Suprapubic skin (tissue), 4 donors: ENCODE results near the gene ZNF480. TPM values are rescaled to one million over a fixed set of nuclear protein-coding genes. Genes with fewer than 3 reads are reported as not detected.
A peak's percentile ranks its signal among the peaks of the same experiment; 100 is the strongest.

Experiments used
- DNase-seq, 2 donors: peaks; one replicate each; pipeline ENCODE4 v3.0.0-alpha.2; 2019; ENCODE audit warnings: low spot score in 2 of 2
- H3K27ac ChIP-seq: fragments of 200-600 bp; sonication (generic); one replicate; pipeline ENCODE4 v1.5.1; 2019
- H3K27me3 ChIP-seq: fragments of 200-600 bp; sonication (generic); one replicate; pipeline ENCODE4 v1.5.1; 2019
- H3K36me3 ChIP-seq: fragments of 200-600 bp; sonication (generic); one replicate; pipeline ENCODE4 v1.5.1; 2019
- H3K4me1 ChIP-seq: fragments of 200-600 bp; sonication (generic); one replicate; pipeline ENCODE4 v1.5.1; 2019
- H3K4me3 ChIP-seq: fragments of 200-600 bp; sonication (generic); one replicate; pipeline ENCODE4 v1.5.1; 2019; ENCODE audit warnings: mild to moderate bottlenecking
- H3K9me3 ChIP-seq: fragments of 200-600 bp; sonication (generic); one replicate; pipeline ENCODE4 v1.5.1; 2019
- EP300 ChIP-seq: sonication (generic); formaldehyde crosslinking; IDR thresholded peaks from one replicate; pipeline ENCODE4 v1.6.1; 2017; ENCODE audit warnings: antibody characterized with exemption
- POLR2A ChIP-seq, 2 donors: fragments of 450-650 bp; IDR thresholded peaks; one replicate each; pipeline ENCODE4 v1.6.1; 2017; ENCODE audit warnings: antibody characterized with exemption in 2 of 2, mild to moderate bottlenecking in 2 of 2, moderate library complexity in 2 of 2
- POLR2AphosphoS5 ChIP-seq, 3 donors: sonication (generic); formaldehyde crosslinking; IDR thresholded peaks; one replicate each; pipeline ENCODE4 v1.6.1; 2017; ENCODE audit warnings: antibody characterized with exemption in 3 of 3
- WGBS: methylation state at CpG from one replicate; pipeline ENCODE4 v1.1.5; 2018; 5-methylcytosine and 5-hydroxymethylcytosine counted together
- total RNA-seq, 4 donors: library from RNA; depleted of rRNA; stranded (reverse); fragments of >200 nt; gene quantifications; one replicate each; pipeline ENCODE4 v1.1.0, GENCODE V29; 2016
- TF ChIP-seq, protein P1 (sequence below), 2 donors: fragments of 200-600 bp in 1 of 2; fragments of 450-650 bp in 1 of 2; sonication (generic) in 1 of 2; IDR thresholded peaks; one replicate each; pipeline ENCODE4 v1.5.1; 2016 to 2019; ENCODE audit warnings: antibody characterized with exemption in 2 of 2, mild to moderate bottlenecking in 1 of 2, moderate library complexity in 1 of 2

Gene ZNF480
- total RNA-seq, 4 donors from 2014 or later = 4.3 to 11.4 (median 7.2) TPM

DNA sequence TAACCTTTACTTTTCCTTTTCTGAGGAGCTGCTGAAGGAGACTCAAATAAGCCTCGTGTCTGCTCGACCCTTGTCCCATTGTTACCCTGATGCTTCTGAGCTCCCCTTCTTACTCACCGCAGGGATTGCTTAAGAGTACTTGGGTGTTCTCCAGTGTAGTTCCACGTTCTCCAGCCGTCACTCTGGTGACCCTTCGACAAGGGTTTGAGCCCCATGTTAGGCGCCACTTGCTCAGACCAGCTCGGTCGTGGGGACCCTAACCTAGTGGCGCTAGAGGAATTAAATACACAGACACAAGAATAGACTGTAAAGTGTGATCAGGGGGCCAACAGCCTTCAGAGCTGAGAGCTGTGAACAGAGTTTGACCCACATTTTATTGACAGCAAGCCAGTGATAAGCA, 10.3 kb downstream of the ZNF480 start:
- 97% methylated on average over 10 of the region's 10 CpGs for WGBS
- Histone ChIP-seq H3K9me3 (peaks cover 49% of the 10 kb centered on the region), H3K4me3 (no peak overlapping the region), H3K36me3 (peaks cover 94% of the 10 kb centered on the region), H3K27ac (no peak overlapping the region), H3K27me3 (no peaks in the 10 kb centered on the region), H3K4me1 (no peaks in the 10 kb centered on the region)
- DNase-seq = no peak
- no peak for TF ChIP-seq POLR2A (IDR thresholded peaks at IDR 0.05)
- TF ChIP-seq POLR2AphosphoS5 (IDR thresholded peaks at IDR 0.05) = no peak
- TF ChIP-seq, protein P1, sequence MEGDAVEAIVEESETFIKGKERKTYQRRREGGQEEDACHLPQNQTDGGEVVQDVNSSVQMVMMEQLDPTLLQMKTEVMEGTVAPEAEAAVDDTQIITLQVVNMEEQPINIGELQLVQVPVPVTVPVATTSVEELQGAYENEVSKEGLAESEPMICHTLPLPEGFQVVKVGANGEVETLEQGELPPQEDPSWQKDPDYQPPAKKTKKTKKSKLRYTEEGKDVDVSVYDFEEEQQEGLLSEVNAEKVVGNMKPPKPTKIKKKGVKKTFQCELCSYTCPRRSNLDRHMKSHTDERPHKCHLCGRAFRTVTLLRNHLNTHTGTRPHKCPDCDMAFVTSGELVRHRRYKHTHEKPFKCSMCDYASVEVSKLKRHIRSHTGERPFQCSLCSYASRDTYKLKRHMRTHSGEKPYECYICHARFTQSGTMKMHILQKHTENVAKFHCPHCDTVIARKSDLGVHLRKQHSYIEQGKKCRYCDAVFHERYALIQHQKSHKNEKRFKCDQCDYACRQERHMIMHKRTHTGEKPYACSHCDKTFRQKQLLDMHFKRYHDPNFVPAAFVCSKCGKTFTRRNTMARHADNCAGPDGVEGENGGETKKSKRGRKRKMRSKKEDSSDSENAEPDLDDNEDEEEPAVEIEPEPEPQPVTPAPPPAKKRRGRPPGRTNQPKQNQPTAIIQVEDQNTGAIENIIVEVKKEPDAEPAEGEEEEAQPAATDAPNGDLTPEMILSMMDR (IDR thresholded peaks at IDR 0.05) = no peak
- no peak for TF ChIP-seq EP300

DNA sequence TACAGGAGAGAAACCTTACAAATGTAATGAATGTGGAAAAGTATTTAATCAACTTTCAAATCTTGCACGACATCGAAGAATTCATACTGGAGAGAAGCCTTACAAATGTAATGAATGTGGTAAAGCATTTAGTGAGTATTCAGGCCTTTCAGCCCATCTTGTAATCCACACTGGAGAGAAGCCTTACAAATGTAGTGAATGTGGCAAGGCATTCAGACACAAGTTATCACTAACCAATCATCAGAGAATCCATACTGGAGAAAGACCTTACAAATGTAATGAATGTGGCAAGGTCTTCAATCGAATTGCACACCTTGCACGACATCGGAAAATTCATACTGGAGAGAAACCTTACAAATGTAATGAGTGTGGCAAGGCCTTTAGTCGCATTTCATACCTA, 25.5 kb downstream of the ZNF480 start:
- peaks cover 71% of the 10 kb centered on the region for H3K9me3 ChIP-seq
- H3K4me1 ChIP-seq = no peaks in the 10 kb centered on the region
- DNase-seq = no peak
- TF ChIP-seq POLR2AphosphoS5 (IDR thresholded peaks at IDR 0.05) (no peak), POLR2A (IDR thresholded peaks at IDR 0.05) (no peak), EP300 (no peak)
- TF ChIP-seq, protein P1 (IDR thresholded peaks at IDR 0.05) = no peak
- no peak overlapping the region for H3K27ac ChIP-seq
- H3K27me3 ChIP-seq = no peaks in the 10 kb centered on the region
- WGBS = 97% methylated on average over 6 of the region's 6 CpGs
- no peak overlapping the region for H3K4me3 ChIP-seq
- peaks cover 56% of the 10 kb centered on the region for H3K36me3 ChIP-seq

DNA sequence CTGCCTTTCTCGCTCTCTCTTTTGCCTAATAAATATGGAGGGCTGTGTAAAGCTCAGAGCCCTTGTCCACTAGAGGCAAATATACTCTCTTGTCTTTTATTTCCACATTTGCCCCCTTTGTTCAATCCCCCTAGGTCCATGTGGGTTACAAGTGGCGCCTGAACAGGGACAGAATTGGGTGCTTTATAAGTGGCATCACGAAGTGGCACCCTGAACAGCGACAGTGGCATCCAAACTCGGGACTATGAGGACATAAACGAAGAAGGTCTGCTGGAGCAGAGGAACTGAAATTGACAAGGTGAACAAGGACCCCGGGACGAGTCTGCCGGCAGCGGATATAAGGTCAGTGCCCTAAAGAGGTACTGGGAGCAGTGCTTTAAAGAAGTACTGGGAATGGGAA, 34.8 kb downstream of the ZNF480 start:
- WGBS = 96% methylated on average over 10 of the region's 10 CpGs

DNA sequence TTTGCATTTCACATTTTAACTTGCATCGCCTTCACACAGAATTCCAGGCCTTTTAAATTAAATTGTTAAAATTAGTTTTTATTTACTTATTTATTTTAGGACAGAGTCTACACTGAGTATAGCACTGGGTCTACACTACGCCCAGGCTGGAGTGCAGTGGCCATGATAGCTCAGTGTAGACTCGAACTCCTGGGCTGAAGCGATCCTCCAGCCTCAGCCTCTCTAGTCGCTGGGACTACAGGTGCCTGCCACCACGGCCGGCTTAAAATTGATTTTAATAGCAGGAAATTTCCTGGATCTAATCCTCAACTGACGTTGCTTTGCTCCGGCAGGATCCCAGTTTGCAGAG, 38.8 kb downstream of the ZNF480 start:
- Histone ChIP-seq H3K27me3 (no peaks in the 10 kb centered on the region), H3K4me1 (peaks cover 9% of the 10 kb centered on the region), H3K27ac (peak overlapping the region; percentile 81), H3K36me3 (no peaks in the 10 kb centered on the region), H3K4me3 (peak overlapping the region; percentile 68), H3K9me3 (peaks cover 16% of the 10 kb centered on the region)
- DNase-seq = no peak
- 69% methylated on average over 7 of the region's 9 CpGs for WGBS
- TF ChIP-seq EP300 (no peak), POLR2A (IDR thresholded peaks at IDR 0.05) (no peak)
- TF ChIP-seq, protein P1 (IDR thresholded peaks at IDR 0.05) = no peak

More for the DNA sequence above, 34.8 kb downstream of the ZNF480 start:
- Histone ChIP-seq H3K9me3 (peaks cover 34% of the 10 kb centered on the region), H3K4me3 (no peak overlapping the region), H3K27ac (no peak overlapping the region), H3K36me3 (no peaks in the 10 kb centered on the region), H3K27me3 (no peaks in the 10 kb centered on the region), H3K4me1 (peaks cover 3% of the 10 kb centered on the region)
- DNase-seq = no peak
- no peak for TF ChIP-seq POLR2AphosphoS5 (IDR thresholded peaks at IDR 0.05)
- TF ChIP-seq EP300 = no peak

DNA sequence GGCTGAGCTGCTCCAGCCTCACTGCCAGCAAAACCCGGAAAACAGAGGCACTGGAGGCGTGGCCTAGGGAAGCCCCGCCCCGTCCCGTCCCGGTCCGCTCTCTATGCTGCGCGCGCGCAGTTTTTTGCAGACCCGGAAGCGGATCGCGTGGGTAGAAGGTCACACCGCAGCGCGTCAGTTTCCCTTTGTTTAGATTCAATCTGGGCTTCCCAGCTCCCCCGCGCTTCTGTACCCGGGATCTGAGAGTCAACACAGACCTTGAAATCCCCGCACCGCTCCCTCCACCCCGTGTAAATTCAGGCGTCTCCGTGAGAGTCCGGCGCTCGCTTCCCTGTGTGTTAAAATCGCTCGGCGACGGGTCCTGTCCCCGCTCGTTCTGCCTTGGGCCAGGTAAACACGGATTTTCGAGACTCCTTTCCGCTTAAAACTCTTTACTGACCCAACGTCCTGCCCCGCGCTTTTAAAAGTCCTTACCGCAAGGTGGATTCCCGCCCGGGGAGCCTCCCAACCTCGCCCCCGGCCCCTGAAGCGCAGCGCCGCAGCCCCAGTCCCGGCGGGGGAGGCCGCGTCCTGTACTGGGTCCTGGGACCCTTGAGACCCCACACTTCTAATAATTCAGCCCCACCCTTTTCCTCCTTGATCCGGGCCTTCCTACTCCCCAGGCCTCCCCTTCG, 39.3 kb downstream of the ZNF480 start, which contains the start of gene ZNF610:
Gene ZNF610 (plus strand): TSS at position 127 of the 674 bp plus-strand sequence. CDS start 12,930 bp downstream, outside the sequence.
- H3K27me3 ChIP-seq = no peaks in the 10 kb centered on the region
- peak within 1 kb of the TSS; percentile 68 for H3K4me3 ChIP-seq
- peaks cover 11% of the 10 kb centered on the region for H3K9me3 ChIP-seq
- H3K27ac ChIP-seq = peak within 1 kb of the TSS; percentile 81
- WGBS = 3% methylated on average over 45 of the region's 55 CpGs
- no peak for TF ChIP-seq EP300
- peak in 1 of 3 donors; percentile 60 for TF ChIP-seq POLR2AphosphoS5 (IDR thresholded peaks at IDR 0.05)
- TF ChIP-seq, protein P1 (IDR thresholded peaks at IDR 0.05) = no peak
- peak in 1 of 2 donors; percentile 55 for TF ChIP-seq POLR2A (IDR thresholded peaks at IDR 0.05)
- peak; percentile 90 to 92 for DNase-seq
- H3K36me3 ChIP-seq = no peaks in the 10 kb centered on the region
- peaks cover 9% of the 10 kb centered on the region for H3K4me1 ChIP-seq
